ENCODE results near the gene OPCML.

DNA sequence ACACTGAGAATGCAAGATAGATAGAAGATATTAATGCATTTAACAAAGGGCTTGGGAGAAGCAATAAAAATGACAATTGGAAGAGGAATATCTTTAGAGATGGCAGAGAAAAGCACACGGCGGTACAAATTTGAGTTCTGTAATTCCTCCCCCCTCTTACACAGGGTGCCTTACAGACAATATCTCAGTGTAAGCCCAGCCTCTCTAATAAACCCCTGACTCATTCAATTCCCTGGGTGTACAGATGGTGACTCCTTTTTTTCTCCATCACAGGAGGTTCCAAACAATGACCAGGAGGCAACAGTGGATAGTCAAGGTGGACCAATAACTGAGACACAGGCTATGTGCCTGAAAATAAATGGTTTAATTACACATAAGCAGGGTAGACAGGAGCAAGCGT is 598.6 kb downstream of the OPCML start:
- TF ChIP-seq, protein P1, sequence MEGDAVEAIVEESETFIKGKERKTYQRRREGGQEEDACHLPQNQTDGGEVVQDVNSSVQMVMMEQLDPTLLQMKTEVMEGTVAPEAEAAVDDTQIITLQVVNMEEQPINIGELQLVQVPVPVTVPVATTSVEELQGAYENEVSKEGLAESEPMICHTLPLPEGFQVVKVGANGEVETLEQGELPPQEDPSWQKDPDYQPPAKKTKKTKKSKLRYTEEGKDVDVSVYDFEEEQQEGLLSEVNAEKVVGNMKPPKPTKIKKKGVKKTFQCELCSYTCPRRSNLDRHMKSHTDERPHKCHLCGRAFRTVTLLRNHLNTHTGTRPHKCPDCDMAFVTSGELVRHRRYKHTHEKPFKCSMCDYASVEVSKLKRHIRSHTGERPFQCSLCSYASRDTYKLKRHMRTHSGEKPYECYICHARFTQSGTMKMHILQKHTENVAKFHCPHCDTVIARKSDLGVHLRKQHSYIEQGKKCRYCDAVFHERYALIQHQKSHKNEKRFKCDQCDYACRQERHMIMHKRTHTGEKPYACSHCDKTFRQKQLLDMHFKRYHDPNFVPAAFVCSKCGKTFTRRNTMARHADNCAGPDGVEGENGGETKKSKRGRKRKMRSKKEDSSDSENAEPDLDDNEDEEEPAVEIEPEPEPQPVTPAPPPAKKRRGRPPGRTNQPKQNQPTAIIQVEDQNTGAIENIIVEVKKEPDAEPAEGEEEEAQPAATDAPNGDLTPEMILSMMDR (IDR thresholded peaks at IDR 0.05), result no peak
- TF ChIP-seq POLR2A (IDR thresholded peaks at IDR 0.05) (no peak), POLR2AphosphoS5 (IDR thresholded peaks at IDR 0.05) (no peak), EP300 (IDR thresholded peaks at IDR 0.05; ENCODE audit: low read depth) (no peak)

Data from transverse colon (tissue), 4 donors.